Liver (tissue), 9 donors: ENCODE results near the gene OR2AG1. TPM values are rescaled to one million over a fixed set of nuclear protein-coding genes. Genes with fewer than 3 reads are reported as not detected.

Source experiments
- DNase-seq: peaks from one replicate; pipeline ENCODE4 v3.0.0-alpha.2; 2017; ENCODE audit warnings: low spot score
- H3K27ac ChIP-seq, 2 donors: one replicate each; pipeline ENCODE4 v1.7.0; 2013; ENCODE audit warnings: inconsistent platforms in 2 of 2, low read length in 2 of 2, control low read depth in 1 of 2, low read depth in 1 of 2, mild to moderate bottlenecking in 1 of 2
- H3K27me3 ChIP-seq, 4 donors: one replicate each; pipeline versions ENCODE4 v1.6.1 to v1.7.0; 2013; ENCODE audit warnings: low read length in 3 of 4, inconsistent platforms in 1 of 4, mild to moderate bottlenecking in 1 of 4, moderate library complexity in 1 of 4; ENCODE audit not compliant: control insufficient read depth in 4 of 4, insufficient read depth in 4 of 4
- H3K36me3 ChIP-seq, 4 donors: one replicate each; pipeline versions ENCODE4 v1.6.1 to v1.7.0; 2013; ENCODE audit warnings: low read length in 3 of 4, mild to moderate bottlenecking in 3 of 4, low read depth in 1 of 4, moderate library complexity in 1 of 4; ENCODE audit not compliant: control insufficient read depth in 4 of 4, insufficient read depth in 3 of 4
- H3K4me1 ChIP-seq, 4 donors: one replicate each; pipeline versions ENCODE4 v1.6.1 to v1.7.0; 2013; ENCODE audit warnings: low read length in 3 of 4, mild to moderate bottlenecking in 3 of 4, moderate library complexity in 1 of 4; ENCODE audit not compliant: control insufficient read depth in 4 of 4, insufficient read depth in 4 of 4
- H3K4me3 ChIP-seq, 3 donors: one replicate each; pipeline versions ENCODE4 v1.6.1 to v1.7.0; 2013; ENCODE audit warnings: low read length in 3 of 3, control low read depth in 1 of 3, low read depth in 1 of 3, mild to moderate bottlenecking in 1 of 3
- H3K9ac ChIP-seq, 2 donors: one replicate each; pipeline ENCODE4 v1.7.0; 2013; ENCODE audit warnings: low read length in 2 of 2, mild to moderate bottlenecking in 2 of 2, moderate library complexity in 2 of 2, control low read depth in 1 of 2, low read depth in 1 of 2
- H3K9me3 ChIP-seq, 4 donors: one replicate each; pipeline versions ENCODE4 v1.6.1 to v1.7.0; 2013; ENCODE audit warnings: low read length in 3 of 4; ENCODE audit not compliant: control insufficient read depth in 4 of 4
- EGR1 ChIP-seq, 2 donors: IDR thresholded peaks; 2 replicates each; pipeline ENCODE4 v1.6.1; 2016 to 2018; ENCODE audit warnings: antibody characterized with exemption in 2 of 2, low read depth in 2 of 2
- GABPA ChIP-seq, 2 donors: IDR thresholded peaks in 1 of 2; conservative IDR thresholded peaks in 1 of 2; 2 replicates each; pipeline ENCODE4 v1.6.1; 2016; ENCODE audit warnings: antibody characterized with exemption in 2 of 2, mild to moderate bottlenecking in 1 of 2, moderate library complexity in 1 of 2
- HNF4A ChIP-seq, 2 donors: conservative IDR thresholded peaks; 2 replicates each; pipeline ENCODE4 v1.6.1; 2016; ENCODE audit warnings: antibody characterized with exemption in 2 of 2, mild to moderate bottlenecking in 2 of 2
- JUND ChIP-seq, 2 donors: IDR thresholded peaks; 2 replicates each; pipeline ENCODE4 v1.6.1; 2016; ENCODE audit warnings: antibody characterized with exemption in 2 of 2
- RAD21 ChIP-seq, 2 donors: IDR thresholded peaks; 2 replicates each; pipeline ENCODE4 v1.6.1; 2016; ENCODE audit warnings: antibody characterized with exemption in 2 of 2, mild to moderate bottlenecking in 2 of 2
- RXRA ChIP-seq, 2 donors: IDR thresholded peaks; 2 replicates each; pipeline ENCODE4 v1.6.1; 2017 to 2018; ENCODE audit warnings: antibody characterized with exemption in 2 of 2, mild to moderate bottlenecking in 1 of 2
- SP1 ChIP-seq: IDR thresholded peaks from 2 replicates; pipeline ENCODE4 v1.6.1; 2018; ENCODE audit warnings: antibody characterized with exemption, mild to moderate bottlenecking
- TAF1 ChIP-seq: conservative IDR thresholded peaks from 2 replicates; pipeline ENCODE4 v1.6.1; 2016; ENCODE audit warnings: antibody characterized with exemption, mild to moderate bottlenecking
- YY1 ChIP-seq: IDR thresholded peaks from 2 replicates; pipeline ENCODE4 v1.6.1; 2016; ENCODE audit warnings: antibody characterized with exemption, mild to moderate bottlenecking
- WGBS: extraction: QIAGEN DNeasy Blood & Tissue Kit; methylation state at CpG from one replicate; pipeline ENCODE4 v1.1.7; 2013; 5-methylcytosine and 5-hydroxymethylcytosine counted together
- polyA plus RNA-seq, 2 donors: library from polyadenylated mRNA; stranded (reverse) in 1 of 2; unstranded in 1 of 2; fragments of 200-250 nt in 1 of 2; fragments of >200 nt in 1 of 2; fragmentation: Nextera tagmentation in 1 of 2; extraction: Ambion mirVana in 1 of 2; gene quantifications; one replicate each; pipeline versions ENCODE4 v1.2.1 to v1.2.3, GENCODE V29; 2013 to 2015
- total RNA-seq, 2 donors: library from RNA; depleted of rRNA; stranded (reverse); fragments of >200 nt; gene quantifications; one replicate each; pipeline ENCODE4 v1.2.3, GENCODE V29; 2014
- TF ChIP-seq, protein P1 (sequence below): IDR thresholded peaks from 2 replicates; pipeline ENCODE4 v1.6.1; 2016; ENCODE audit warnings: antibody characterized with exemption, mild to moderate bottlenecking
- TF ChIP-seq, protein P2 (sequence below): IDR thresholded peaks from 2 replicates; pipeline ENCODE4 v1.6.1; 2016; ENCODE audit warnings: antibody characterized with exemption
- TF ChIP-seq, protein P3 (sequence below): IDR thresholded peaks from 2 replicates; pipeline ENCODE4 v1.6.1; 2016; ENCODE audit warnings: antibody characterized with exemption
- TF ChIP-seq, protein P4 (sequence below): fragments of 150-350 bp; IDR thresholded peaks from 2 replicates; pipeline ENCODE4 v1.5.1; 2017; ENCODE audit warnings: improper control_type of control experiment, low read depth, low read length; ENCODE audit not compliant: missing input control
- donor health status: healthy.
- donor health status: healthy.
- donor health status: healthy.
- donor health status: healthy.
- donor health status: healthy.

The OR2AG1 gene, protein sequence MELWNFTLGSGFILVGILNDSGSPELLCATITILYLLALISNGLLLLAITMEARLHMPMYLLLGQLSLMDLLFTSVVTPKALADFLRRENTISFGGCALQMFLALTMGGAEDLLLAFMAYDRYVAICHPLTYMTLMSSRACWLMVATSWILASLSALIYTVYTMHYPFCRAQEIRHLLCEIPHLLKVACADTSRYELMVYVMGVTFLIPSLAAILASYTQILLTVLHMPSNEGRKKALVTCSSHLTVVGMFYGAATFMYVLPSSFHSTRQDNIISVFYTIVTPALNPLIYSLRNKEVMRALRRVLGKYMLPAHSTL
- total RNA-seq, result not detected
- not detected for polyA plus RNA-seq

DNA sequence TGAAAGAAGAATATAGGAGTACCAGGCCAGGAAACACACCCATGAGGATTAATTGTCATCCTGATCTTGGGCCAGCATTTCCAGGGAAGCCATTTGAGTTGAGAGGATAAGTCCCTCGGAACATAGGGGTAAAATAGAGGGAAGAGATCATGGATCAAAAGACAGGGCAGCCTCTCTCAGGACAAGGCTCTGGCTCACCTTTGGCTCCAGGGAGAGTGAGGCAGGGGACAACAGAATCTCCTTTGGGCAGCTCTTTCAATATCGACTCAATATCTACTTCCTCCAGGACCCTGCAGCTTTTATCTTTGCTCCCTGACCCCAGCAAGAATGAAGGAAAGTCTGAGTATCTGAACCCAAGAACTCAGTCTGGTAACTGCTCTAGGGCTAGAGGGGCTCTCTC, at the start of gene OR2AG1:
OR2AG1 (plus strand) TSS at position 301 of the 400 bp plus-strand sequence. CDS start 2,018 bp downstream, outside the sequence.
- WGBS, result 72% methylated on average over 2 of the region's 2 CpGs
- Histone ChIP-seq H3K27me3 (no peaks in the 10 kb centered on the region), H3K4me3 (no peak within 1 kb of the TSS), H3K36me3 (no peaks in the 10 kb centered on the region), H3K9me3 (no peaks in the 10 kb centered on the region), H3K4me1 (no peaks in the 10 kb centered on the region), H3K27ac (no peak within 1 kb of the TSS), H3K9ac (no peak within 1 kb of the TSS)
- no peak for TF ChIP-seq SP1
- TF ChIP-seq, protein P1, sequence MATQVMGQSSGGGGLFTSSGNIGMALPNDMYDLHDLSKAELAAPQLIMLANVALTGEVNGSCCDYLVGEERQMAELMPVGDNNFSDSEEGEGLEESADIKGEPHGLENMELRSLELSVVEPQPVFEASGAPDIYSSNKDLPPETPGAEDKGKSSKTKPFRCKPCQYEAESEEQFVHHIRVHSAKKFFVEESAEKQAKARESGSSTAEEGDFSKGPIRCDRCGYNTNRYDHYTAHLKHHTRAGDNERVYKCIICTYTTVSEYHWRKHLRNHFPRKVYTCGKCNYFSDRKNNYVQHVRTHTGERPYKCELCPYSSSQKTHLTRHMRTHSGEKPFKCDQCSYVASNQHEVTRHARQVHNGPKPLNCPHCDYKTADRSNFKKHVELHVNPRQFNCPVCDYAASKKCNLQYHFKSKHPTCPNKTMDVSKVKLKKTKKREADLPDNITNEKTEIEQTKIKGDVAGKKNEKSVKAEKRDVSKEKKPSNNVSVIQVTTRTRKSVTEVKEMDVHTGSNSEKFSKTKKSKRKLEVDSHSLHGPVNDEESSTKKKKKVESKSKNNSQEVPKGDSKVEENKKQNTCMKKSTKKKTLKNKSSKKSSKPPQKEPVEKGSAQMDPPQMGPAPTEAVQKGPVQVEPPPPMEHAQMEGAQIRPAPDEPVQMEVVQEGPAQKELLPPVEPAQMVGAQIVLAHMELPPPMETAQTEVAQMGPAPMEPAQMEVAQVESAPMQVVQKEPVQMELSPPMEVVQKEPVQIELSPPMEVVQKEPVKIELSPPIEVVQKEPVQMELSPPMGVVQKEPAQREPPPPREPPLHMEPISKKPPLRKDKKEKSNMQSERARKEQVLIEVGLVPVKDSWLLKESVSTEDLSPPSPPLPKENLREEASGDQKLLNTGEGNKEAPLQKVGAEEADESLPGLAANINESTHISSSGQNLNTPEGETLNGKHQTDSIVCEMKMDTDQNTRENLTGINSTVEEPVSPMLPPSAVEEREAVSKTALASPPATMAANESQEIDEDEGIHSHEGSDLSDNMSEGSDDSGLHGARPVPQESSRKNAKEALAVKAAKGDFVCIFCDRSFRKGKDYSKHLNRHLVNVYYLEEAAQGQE, result no peak
- TF ChIP-seq, protein P2, sequence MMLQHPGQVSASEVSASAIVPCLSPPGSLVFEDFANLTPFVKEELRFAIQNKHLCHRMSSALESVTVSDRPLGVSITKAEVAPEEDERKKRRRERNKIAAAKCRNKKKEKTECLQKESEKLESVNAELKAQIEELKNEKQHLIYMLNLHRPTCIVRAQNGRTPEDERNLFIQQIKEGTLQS, result no peak
- no peak for DNase-seq

DNA sequence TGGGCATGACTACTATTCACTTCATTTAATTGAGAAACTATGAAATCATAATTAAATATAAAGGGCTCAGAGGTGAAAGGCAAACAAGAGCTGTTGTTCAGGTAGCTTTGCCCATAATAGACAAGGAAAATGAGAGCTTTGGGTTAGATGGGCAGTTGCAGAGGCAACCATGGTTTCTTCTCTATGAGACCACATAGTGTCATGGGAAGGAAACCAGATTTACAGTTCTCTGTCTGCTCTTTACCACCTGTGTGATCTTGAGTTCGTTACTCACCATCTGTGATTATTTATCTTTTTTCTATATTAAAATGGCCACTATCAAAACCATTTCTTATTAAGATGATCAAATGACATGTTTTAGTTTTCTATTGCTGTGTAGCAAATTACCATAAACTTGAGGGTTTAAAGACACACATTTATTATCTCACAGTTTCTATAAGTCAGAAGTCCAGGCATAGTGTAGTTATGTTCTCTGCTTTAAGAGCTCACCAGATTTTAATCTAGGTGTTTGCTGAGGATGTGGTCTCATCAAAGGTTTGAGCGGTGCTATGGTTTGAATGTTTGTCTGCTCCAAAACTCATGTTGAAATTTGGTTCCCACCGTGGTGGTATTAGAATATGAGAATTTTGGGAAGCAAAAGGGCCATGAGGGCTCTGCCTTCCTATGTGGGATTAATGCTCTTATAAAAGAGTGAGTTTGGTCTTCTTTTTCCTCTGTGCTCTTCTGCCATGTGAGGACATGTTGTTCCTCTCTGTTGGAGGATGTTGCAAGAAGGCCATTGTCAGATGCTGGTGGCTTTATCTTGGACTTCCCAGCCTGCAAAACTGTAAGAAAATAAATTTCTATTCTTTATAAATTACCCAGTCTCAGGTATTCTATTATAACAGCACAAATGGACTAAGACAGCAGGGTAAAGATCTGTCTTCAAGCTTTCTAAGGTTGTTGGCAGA, 49.2 kb upstream of the OR2AG1 start:
- Histone ChIP-seq H3K4me3 (no peak overlapping the region), H3K9ac (no peak overlapping the region), H3K27ac (no peak overlapping the region), H3K27me3 (no peaks in the 10 kb centered on the region), H3K9me3 (no peaks in the 10 kb centered on the region), H3K36me3 (no peaks in the 10 kb centered on the region), H3K4me1 (no peaks in the 10 kb centered on the region)
- no peak for TF ChIP-seq JUND (IDR thresholded peaks at IDR 0.05)
- TF ChIP-seq, protein P1, result no peak
- TF ChIP-seq, protein P3, sequence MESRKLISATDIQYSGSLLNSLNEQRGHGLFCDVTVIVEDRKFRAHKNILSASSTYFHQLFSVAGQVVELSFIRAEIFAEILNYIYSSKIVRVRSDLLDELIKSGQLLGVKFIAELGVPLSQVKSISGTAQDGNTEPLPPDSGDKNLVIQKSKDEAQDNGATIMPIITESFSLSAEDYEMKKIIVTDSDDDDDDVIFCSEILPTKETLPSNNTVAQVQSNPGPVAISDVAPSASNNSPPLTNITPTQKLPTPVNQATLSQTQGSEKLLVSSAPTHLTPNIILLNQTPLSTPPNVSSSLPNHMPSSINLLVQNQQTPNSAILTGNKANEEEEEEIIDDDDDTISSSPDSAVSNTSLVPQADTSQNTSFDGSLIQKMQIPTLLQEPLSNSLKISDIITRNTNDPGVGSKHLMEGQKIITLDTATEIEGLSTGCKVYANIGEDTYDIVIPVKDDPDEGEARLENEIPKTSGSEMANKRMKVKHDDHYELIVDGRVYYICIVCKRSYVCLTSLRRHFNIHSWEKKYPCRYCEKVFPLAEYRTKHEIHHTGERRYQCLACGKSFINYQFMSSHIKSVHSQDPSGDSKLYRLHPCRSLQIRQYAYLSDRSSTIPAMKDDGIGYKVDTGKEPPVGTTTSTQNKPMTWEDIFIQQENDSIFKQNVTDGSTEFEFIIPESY, result no peak
- TF ChIP-seq, protein P2, result no peak
- no peak for TF ChIP-seq EGR1 (IDR thresholded peaks at IDR 0.05; ENCODE audit: low read depth in 2 of 2)
- no peak for TF ChIP-seq RXRA (IDR thresholded peaks at IDR 0.05)
- TF ChIP-seq GABPA (IDR thresholded peaks at IDR 0.05 in 1 of 2, conservative IDR thresholded peaks at IDR 0.05 in 1 of 2), result no peak
- no peak for TF ChIP-seq YY1
- TF ChIP-seq, protein P4, sequence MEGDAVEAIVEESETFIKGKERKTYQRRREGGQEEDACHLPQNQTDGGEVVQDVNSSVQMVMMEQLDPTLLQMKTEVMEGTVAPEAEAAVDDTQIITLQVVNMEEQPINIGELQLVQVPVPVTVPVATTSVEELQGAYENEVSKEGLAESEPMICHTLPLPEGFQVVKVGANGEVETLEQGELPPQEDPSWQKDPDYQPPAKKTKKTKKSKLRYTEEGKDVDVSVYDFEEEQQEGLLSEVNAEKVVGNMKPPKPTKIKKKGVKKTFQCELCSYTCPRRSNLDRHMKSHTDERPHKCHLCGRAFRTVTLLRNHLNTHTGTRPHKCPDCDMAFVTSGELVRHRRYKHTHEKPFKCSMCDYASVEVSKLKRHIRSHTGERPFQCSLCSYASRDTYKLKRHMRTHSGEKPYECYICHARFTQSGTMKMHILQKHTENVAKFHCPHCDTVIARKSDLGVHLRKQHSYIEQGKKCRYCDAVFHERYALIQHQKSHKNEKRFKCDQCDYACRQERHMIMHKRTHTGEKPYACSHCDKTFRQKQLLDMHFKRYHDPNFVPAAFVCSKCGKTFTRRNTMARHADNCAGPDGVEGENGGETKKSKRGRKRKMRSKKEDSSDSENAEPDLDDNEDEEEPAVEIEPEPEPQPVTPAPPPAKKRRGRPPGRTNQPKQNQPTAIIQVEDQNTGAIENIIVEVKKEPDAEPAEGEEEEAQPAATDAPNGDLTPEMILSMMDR, result no peak
- TF ChIP-seq RAD21 (IDR thresholded peaks at IDR 0.05), result no peak
- no peak for TF ChIP-seq TAF1
- no peak for TF ChIP-seq HNF4A (conservative IDR thresholded peaks at IDR 0.05)
- DNase-seq, result no peak
- WGBS, result 57% methylated on average over 3 of the region's 3 CpGs
